HG02571 (cell line): Measurements from ENCODE around the gene BRICD5.

Experiments used
- ATAC-seq: cut with Tn5 transposase; IDR thresholded peaks from one replicate; pipeline ENCODE4 v1.9.1; 2021; ENCODE audit warnings: mild to moderate bottlenecking, moderate library complexity; ENCODE audit not compliant: unreplicated experiment

Gene BRICD5

DNA sequence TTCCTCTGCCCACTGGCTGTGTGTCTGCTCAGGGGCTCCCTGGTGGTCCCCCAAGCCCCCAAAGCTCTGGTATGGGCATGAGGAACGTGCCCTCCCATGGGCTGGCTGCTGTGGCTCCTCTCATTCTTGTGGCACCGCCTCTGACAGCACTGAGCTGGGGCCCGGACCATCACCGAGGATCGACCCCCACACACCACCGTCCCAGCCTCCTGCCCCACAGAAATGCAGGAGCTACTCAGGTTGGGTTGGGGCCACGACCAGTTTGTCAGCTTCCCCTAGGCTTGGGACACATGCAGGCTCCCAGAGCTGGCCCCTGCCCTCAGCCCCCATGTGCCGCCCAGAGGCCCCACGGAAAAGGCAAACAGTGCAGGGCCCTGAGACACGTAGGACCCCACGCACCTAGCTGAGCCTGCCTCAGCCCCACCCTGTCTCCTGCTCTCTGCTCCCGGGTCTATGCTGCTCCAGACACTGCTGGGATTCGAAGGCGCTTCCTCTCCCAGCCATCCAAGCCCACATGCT is 11.0 kb downstream of the BRICD5 start:
- ATAC-seq = no peak

DNA sequence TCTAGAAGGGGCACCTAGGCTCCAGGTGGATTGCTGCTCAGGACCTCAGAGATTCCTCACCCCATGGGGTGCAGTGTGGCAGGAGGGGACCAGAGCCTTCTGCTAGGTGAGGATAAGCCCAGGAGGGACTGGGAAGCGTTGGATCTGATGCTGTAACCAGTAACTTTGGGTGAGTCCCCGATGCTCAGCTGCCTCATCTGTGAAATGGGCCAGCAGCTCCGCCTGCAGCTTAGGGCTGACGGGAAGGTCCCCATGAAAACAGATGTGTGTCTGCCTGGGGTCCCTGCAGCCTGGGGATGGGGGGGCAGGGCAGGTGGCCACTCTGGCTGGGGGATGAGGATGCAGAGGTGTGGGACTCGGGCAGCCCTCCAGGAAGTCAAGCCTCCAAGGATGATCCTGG is 11.6 kb downstream of the BRICD5 start:
- no peak for ATAC-seq

DNA sequence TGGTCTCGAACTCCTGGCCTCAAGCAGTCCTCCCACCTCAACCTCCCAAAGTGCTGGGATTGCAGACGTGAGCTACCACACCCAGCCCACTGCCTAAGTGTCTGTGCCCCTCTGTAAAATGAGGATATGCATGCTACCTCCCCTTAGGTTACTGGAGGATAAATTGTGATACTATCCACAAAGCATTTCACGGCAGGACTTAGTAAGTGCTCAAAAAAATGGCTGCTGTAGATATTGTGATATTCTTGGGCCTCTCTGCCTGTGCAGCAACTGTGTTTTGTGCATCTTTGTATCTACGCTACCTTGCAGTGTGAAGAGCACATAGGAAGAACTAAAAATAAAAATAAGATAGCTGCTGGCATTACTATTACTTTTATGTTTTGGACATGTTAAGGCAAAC is 12.4 kb downstream of the BRICD5 start:
- ATAC-seq = no peak

DNA sequence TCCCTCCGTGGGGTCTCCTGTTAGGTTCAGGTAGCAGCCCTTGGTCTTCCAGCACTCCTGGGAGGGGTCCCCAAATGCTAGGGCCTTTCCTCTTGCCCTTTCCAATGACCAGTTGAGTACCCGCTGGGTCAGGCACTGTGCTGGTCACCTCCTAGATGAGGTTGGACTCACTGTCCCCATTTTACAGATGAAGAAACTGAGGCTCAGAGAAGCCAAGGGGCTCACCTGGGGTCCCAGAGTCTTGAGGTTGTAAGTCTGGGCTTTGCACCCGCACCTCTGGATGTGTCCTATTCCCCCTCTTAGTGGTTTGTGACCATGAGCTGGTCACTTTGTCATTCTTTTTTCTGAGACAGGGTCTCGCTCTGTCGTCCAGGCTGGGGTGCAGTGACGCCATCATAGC is 12.9 kb downstream of the BRICD5 start:
- no peak for ATAC-seq

DNA sequence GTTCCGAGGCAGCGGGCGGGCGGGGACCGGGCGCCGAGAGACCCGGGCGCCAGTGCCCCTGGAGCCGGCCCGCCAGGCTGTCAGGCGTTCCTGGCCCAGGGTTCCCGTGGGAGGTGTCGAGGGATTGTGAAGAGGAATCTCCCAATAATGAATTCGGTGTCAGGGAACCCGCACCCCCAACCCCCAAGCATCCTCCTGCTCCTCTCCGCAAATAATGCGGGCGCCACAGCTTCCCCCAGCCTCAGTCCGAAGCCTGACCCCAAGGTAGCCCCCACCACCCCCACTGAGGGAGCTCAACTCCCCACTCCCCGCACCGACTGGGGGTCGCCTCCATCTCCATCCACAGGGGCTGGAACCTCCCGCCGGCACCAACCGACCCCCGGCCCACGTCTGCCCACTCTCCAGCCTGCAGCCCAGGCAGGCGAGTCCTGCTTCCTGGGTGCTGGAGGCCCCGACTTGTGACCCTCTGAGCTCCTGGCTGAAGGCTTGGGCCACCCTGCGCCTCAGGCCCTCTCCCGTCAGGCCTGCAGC is 13.6 kb downstream of the BRICD5 start:
- ATAC-seq = no peak

DNA sequence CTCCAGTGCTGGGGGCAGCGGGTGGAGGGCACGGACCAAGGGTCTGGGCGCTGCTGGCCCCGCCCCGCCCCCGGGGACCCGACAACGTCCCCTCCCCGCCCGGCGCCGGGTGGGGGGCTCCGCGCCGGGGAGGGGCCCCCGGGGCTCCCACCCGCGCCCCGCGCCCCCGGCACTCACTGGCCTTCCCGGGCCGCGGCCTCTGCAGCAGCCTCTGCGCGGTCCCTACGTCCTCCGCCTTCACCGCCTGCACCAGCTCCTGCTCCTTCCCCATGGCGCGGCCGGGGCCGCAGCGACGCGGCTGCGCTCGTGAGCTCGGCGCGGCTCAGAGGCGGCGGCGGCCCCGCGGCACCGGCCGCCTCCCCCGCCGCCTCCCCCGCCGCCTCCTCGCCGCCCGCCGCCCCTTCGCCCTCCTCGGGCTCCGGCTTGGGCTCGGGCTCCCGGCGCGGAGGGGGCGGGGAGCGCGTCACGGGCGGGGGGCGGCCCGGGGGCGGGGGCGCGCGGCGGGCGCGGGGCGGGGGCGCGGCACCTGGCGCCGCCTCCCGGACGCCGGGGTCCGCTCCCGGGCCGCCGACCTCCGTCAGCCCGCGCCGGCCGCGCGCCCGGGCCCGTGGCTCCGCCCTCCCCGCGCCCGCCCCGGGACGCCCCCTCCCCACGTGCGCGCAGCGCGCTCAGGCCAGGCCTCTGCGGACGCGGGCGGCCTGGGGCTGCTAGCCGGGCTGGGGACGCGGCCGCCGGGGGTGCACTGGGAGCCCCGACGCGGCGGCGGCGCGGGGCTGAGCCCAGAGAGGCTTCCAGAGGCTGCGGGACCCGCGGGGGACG is 14.3 kb downstream of the BRICD5 start, which contains the start of gene CASKIN1:
TSS of gene CASKIN1 (minus strand) at position 444 of the 819 bp plus-strand sequence. CDS start at position 271, 173 bp downstream.
- no peak for ATAC-seq

DNA sequence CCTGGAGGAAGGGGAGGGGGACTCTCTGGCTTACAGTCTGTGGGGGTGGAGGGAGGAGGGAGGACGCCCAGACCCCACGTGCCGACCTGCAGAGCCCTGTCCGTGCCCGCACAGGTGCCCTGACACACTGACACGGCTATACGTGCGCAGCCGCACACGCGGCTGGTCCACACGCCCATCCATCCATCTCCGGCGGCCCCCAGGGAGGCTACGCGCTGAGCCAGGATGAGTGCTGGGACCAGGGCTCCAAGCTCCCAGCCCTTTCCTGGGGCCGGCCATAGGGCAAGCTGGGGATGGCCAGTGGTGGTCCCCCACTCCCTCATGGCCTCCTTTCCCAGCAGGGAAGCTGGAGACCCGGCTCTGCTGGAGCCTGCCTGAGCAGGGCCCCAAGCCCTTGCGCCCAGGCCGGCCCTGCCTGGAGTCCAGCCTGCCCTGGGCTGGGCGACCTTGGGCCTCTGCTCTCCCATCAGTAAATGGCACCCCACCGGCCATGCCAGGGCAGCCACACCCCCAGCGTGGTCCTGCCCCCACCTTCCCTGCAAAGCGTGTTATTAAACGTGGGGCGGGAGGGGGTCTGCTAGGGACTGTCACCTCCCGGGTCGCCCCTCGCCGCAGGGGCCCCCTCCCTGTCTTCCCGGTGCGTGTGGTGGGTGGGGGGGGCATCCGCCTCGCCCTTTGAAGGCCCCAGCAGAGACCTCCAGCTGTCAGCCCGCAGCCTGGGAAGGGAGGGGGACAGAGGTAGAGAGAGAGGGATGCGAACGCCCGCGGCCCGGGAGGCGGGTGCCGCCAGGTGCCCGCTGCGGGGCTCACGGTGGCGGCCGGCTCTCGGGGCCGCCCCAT is 15.1 kb downstream of the BRICD5 start:
- ATAC-seq = no peak

DNA sequence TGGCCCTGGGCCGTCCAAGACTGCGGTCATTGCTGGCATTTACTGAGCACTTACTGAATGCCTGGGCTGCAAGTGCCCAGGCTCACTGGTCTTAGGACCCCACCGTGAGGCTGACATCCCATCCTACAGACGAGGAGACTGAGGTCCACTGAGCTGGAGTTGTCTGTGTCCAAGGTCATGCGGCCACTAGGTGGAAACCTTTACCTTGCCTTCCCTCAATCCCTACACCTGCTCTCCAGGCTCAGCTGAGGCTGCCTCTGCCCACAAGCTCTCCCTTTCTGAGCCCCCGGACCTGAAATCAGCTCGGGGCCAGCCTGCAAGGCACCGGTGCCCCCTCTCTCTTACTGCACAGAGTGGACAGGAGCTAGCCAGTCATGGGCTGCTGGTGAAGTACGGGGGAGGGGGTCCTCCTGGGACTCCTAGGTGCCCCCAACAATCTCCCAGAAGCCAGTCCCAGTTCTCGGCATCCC is 15.8 kb downstream of the BRICD5 start:
- ATAC-seq = no peak

DNA sequence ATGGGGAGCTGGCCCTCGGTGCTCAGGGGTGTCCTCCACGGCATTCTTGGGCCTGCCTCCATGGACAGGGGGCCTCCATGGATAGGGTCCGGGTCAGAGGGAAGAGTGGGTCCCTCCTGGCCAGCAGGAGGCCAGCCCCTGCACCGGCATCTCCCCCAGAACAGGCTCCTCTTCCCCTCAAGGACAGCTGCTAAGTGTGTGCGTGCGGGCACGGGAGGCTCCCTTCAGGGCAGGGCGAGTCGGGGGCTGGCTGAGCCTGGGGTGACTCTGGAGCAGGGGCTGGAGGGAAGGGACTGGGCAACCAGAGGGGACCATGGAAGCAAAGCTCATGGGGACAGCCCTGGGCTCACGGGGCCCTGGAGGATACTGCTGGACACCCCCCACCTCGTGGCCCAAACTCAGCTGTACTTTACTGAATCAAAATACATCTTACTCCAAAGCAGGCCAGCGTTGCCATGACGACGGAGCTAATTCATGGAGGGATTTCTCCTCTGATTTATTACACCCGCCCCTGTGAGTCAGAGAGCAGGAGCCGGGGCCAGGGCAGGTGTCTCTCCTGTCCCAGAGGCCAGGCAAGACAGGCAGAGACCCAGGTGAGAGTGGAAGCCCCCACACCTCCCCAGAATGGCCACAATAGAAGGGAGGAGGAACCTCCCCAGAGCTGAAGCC is 16.4 kb downstream of the BRICD5 start:
- no peak for ATAC-seq

DNA sequence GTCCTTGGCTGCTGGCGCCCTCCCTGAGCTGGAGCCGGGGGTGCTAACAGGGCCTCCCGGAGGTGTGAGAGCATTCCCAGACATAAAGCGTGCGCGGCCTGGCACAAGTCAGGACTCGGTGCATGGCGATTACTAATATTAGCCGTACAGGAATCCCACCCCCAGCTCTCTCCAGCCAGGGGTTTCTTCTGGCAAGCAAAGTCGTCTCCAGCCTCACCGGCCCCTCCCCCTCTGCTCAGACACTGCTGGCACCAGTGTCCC is 19.3 kb downstream of the BRICD5 start:
- no peak for ATAC-seq

DNA sequence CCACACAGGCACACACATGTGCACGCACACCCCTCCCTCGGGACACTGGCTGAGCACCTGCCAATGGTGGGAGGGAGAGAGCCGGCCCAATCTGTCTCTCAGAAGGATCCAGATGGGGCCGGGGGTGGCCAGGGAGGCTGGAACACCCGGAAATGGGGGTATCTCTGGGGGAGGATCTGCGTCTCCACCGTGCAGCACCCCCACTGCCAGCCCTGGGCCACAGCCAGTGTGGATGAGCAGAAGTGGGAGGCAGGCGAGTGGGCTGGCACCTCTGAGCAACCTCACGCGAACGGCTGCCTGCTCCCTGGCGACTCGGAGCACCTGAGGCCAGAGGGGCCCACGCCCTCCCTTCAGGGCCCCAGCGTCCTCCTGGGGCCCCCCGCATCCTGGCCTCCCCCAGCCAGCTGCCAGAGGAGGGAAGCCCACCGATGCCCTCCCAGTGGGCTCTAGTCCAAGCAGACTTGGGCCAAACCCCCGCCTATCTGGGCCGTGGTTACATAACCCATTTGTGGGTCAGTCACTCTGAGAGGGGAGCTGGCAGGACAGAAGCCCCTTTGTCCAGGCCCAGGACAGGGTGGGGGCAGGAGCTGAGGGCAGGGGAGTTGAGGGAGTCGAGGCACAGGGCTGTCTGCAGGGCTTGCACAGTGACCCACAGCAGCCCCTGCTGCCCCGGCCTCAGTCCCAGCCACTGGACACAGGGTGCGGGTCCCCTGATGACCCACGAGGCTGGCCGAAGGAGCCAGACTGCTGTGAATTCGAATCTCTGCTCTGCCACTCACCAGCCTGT is 19.8 kb downstream of the BRICD5 start:
- ATAC-seq = no peak

DNA sequence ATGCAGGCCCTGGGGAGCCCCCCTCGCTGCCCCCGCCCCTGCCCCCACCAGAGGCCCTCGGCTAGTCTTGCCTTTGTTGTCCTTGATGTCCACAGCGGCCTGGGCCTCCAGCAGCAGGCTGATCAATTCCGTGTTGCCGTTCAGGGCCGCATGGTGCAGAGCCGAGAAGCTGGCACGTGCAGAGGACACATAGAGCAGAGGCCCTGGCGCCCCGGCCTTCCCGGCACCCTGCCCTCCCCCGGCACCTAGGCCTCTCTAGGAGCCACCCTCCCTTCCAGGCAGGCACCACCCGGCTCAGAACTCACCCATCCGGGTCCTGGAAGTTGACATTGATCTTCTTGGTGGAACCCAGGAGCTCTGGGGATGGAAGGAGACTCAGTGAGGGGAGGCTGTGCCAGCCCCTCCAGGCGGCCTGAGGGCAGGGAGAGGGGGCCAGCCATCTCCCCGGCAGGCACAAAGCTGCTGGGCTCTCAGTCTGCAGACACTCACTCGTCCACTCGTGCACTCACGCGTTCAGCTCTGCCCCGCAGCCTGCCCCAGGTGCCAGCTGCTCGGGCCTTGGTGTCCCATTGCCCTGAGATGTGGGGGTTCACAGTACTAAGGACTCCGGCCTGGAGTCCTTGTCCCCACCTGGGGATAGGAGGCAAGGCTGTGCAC is 20.5 kb downstream of the BRICD5 start:
- ATAC-seq = no peak

DNA sequence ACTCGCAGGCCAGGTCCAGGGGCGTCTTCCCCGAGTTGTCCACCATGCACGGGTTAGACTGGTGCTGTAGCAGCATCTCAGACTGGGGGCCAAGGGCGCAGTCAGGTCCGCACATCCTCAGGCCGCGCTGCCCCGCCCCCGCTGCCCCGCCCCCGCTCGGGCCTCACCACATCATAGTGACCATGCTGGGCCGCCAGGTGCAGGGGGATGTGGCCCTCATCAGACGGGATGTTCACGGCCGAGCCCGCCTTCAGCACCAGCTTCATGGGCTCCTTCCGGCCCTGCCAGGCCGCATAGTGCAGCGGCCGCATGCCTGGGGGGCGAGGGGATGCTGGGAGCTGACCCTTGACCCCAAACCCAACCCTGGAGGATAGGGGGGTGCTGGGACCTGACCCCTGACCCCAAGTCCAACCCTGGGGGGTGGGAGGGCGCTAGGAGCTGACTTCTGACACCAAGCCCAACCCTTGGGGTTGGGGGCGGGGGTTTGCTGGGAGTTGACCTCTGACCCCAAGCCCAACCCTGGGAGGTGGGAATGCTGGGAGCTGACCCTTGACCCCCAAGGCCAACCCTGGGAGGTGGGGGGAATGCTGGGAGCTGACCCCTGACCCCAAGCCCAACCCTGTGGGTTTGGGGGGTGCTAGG is 21.3 kb downstream of the BRICD5 start:
- ATAC-seq = no peak

DNA sequence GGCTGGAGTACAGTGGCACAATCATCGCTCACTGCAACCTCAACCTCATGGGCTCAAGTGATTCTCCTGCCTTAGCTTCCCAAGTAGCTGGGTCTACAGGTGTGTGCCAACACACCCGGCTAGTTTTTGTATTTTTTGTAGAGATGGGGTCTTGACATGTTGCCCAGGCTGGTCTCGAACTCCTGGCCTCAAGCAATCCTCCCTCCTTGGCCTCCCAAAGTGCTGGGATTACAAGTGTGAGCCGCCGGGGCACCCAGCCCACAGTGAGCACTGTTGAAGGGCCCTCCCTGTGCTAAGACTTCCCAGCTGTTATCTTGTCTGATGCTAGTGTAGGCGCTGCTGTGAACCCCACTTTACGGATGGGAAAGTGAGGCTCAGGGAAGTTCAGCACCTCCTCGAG is 22.3 kb downstream of the BRICD5 start:
- no peak for ATAC-seq

DNA sequence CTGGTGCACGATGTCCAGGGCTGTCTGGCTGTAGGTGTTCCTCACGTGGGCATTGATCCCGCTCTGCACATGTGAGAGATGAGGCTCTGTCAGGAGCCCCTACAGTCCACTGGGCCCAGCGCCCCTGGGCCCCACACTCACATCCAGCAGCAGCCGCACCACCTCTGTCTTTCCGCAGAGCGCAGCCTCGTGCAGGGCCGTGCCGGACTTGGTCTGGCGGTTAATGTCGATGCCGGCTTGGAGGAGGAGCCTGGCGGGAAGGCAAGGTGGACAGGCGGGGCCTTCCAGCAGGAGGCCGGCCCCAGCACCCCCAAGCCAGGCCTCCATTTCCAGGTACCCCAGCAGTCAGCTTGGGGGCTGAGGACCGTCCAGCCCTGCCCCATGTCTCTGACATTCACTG is 23.5 kb downstream of the BRICD5 start:
- no peak for ATAC-seq

DNA sequence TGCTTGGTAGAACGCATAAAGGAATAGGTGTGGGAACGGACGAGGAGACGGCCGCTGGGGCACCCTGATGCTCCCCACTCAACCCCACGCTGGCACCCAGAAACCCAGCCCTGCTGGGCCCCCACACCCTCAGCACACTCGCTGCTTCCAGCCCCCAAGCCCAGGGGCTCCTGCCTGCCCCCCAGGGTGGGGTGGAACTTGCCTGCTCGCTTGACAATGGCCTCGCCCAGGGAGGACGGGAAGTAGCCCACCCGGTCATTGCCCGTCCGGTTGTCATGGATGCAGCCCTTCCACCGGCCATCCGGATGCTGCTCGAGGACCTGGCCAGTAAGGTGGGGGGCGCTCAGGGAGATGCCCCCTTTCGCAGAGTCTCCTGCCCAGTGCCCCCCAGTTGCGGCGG is 24.2 kb downstream of the BRICD5 start:
- no peak for ATAC-seq

DNA sequence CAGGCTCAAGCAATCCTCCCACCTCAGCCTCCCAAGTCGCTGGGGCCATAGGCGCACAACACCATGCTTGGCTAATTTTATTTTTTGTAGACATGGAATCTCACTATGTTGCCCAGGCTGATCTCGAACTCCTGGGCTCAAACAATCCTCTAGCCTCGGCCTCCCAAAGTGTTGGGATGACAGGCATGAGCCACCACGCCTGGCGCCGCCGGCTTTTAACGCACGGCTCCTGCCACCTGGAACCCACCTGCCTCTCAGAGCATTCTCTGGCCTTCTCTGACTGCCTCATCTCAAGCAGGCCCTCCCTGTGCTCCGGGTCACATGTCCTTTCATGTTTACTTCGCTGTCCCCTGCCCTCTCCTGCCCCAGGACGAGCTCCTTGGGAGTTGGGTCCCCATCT is 24.6 kb downstream of the BRICD5 start:
- ATAC-seq = no peak

DNA sequence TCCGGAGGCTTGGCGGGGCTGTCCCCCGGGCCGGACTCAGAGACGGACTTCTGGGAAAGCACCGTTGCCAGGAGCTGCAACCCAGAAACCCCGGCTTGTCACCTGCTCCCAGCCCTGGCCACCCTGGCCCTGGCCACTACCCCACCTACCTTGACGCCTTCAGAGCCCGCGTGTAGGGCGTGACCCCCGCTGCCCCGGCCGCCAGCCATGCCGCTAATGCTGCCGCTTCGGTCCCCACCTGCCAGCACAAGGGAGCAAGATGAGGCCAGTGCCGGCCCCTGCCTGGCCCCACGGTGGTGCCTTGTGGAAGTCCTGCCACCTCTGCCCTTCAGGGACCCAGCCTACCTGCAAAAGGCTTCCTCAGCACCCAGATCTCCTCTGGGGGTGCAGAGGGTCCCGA is 25.7 kb downstream of the BRICD5 start:
- ATAC-seq = no peak

DNA sequence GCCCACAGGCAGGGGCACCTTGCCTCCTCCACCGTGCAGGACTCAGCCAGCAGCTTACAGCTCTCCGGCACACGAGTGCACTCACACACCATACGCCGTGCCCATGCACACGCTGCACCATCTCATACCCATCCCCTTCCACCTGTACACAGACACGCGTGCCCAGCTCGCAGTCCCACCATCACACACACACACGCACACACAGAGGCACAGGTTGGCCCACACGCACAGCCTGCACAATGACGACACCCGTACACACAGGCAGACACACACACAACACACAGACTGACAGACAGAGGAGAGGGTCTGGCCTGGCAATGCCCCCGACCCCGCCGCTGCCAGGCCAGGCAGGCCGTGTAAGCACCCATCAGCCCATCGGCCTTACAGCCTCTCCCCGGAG is 26.3 kb downstream of the BRICD5 start:
- no peak for ATAC-seq
